ENCODE data around the gene PLD3.
A peak's percentile ranks its signal among the peaks of the same experiment; 100 is the strongest.

Gene PLD3

GRCh38 chr19:40342644-40343311 lies 5.7 kb upstream of the PLD3 start:
- H3K4me1 Mint-ChIP-seq: peaks cover 41% of the 10 kb centered on the region
- peaks cover 8% of the 10 kb centered on the region for H3K36me3 Mint-ChIP-seq
- no peak overlapping the region for H3K27ac Mint-ChIP-seq
- H3K4me3 Mint-ChIP-seq: no peak overlapping the region
- no peaks in the 10 kb centered on the region for H3K9me3 Mint-ChIP-seq
- H3K27me3 Mint-ChIP-seq: no peaks in the 10 kb centered on the region

- H3K36me3 Mint-ChIP-seq: peaks cover 3% of the 10 kb centered on the region
- no peak overlapping the region for H3K27ac Mint-ChIP-seq
- H3K4me3 Mint-ChIP-seq: no peak overlapping the region
- H3K9me3 Mint-ChIP-seq: no peaks in the 10 kb centered on the region
- peaks cover 43% of the 10 kb centered on the region for H3K4me1 Mint-ChIP-seq
- no peaks in the 10 kb centered on the region for H3K27me3 Mint-ChIP-seq
Measured at GRCh38 chr19:40344422-40344821, 4.1 kb upstream of the PLD3 start.

- H3K36me3 Mint-ChIP-seq: peaks cover 2% of the 10 kb centered on the region
- peaks cover 35% of the 10 kb centered on the region for H3K4me1 Mint-ChIP-seq
- H3K4me3 Mint-ChIP-seq: peak overlapping the region; percentile 92
- no peaks in the 10 kb centered on the region for H3K9me3 Mint-ChIP-seq
- H3K27ac Mint-ChIP-seq: peak overlapping the region; percentile 88
- H3K27me3 Mint-ChIP-seq: no peaks in the 10 kb centered on the region
Measured at GRCh38 chr19:40348961-40349507, 539 bp downstream of the PLD3 start.

GRCh38 chr19:40355975-40356680 lies 7.6 kb downstream of the PLD3 start:
- Mint-ChIP-seq H3K27me3 (no peaks in the 10 kb centered on the region), H3K9me3 (no peaks in the 10 kb centered on the region), H3K36me3 (peaks cover 7% of the 10 kb centered on the region), H3K4me1 (peaks cover 19% of the 10 kb centered on the region), H3K4me3 (peak overlapping the region; percentile 34), H3K27ac (no peak overlapping the region)

- no peaks in the 10 kb centered on the region for H3K27me3 Mint-ChIP-seq
- H3K4me3 Mint-ChIP-seq: no peak overlapping the region
- H3K36me3 Mint-ChIP-seq: peaks cover 5% of the 10 kb centered on the region
- peaks cover 19% of the 10 kb centered on the region for H3K4me1 Mint-ChIP-seq
- H3K27ac Mint-ChIP-seq: no peak overlapping the region
- H3K9me3 Mint-ChIP-seq: no peaks in the 10 kb centered on the region
Measured at GRCh38 chr19:40356681-40357595, 8.4 kb downstream of the PLD3 start.

GRCh38 chr19:40357640-40358039 lies 9.1 kb downstream of the PLD3 start:
- H3K4me3 Mint-ChIP-seq: no peak overlapping the region
- no peaks in the 10 kb centered on the region for H3K27me3 Mint-ChIP-seq
- H3K4me1 Mint-ChIP-seq: peaks cover 19% of the 10 kb centered on the region
- peaks cover 5% of the 10 kb centered on the region for H3K36me3 Mint-ChIP-seq
- H3K9me3 Mint-ChIP-seq: no peaks in the 10 kb centered on the region
- no peak overlapping the region for H3K27ac Mint-ChIP-seq

- Mint-ChIP-seq H3K9me3 (no peaks in the 10 kb centered on the region), H3K4me1 (peaks cover 25% of the 10 kb centered on the region), H3K27ac (no peak overlapping the region), H3K27me3 (no peaks in the 10 kb centered on the region), H3K36me3 (peaks cover 5% of the 10 kb centered on the region), H3K4me3 (no peak overlapping the region)
Measured at GRCh38 chr19:40358773-40359172, 10.3 kb downstream of the PLD3 start.

- Mint-ChIP-seq H3K4me3 (no peak overlapping the region), H3K27me3 (no peaks in the 10 kb centered on the region), H3K27ac (no peak overlapping the region), H3K9me3 (no peaks in the 10 kb centered on the region), H3K4me1 (peaks cover 30% of the 10 kb centered on the region), H3K36me3 (peaks cover 5% of the 10 kb centered on the region)
Measured at GRCh38 chr19:40360020-40360707, 11.7 kb downstream of the PLD3 start.

- no peak overlapping the region for H3K4me3 Mint-ChIP-seq
- H3K4me1 Mint-ChIP-seq: peaks cover 32% of the 10 kb centered on the region
- H3K9me3 Mint-ChIP-seq: no peaks in the 10 kb centered on the region
Measured at GRCh38 chr19:40360708-40361241, 12.3 kb downstream of the PLD3 start.

GRCh38 chr19:40362160-40362559 lies 13.7 kb downstream of the PLD3 start:
- Mint-ChIP-seq H3K27me3 (no peaks in the 10 kb centered on the region), H3K4me3 (no peak overlapping the region), H3K36me3 (peaks cover 2% of the 10 kb centered on the region), H3K9me3 (no peaks in the 10 kb centered on the region), H3K27ac (no peak overlapping the region), H3K4me1 (peaks cover 21% of the 10 kb centered on the region)

More at GRCh38 chr19:40360708-40361241, 12.3 kb downstream of the PLD3 start:
- H3K27ac Mint-ChIP-seq: no peak overlapping the region
- H3K36me3 Mint-ChIP-seq: peaks cover 5% of the 10 kb centered on the region
- no peaks in the 10 kb centered on the region for H3K27me3 Mint-ChIP-seq

- Mint-ChIP-seq H3K9me3 (no peaks in the 10 kb centered on the region), H3K27ac (no peak overlapping the region), H3K4me3 (no peak overlapping the region), H3K36me3 (peaks cover 2% of the 10 kb centered on the region), H3K4me1 (peaks cover 15% of the 10 kb centered on the region), H3K27me3 (no peaks in the 10 kb centered on the region)
Measured at GRCh38 chr19:40363069-40363468, 14.6 kb downstream of the PLD3 start.

- H3K27ac Mint-ChIP-seq: no peak overlapping the region
- no peaks in the 10 kb centered on the region for H3K9me3 Mint-ChIP-seq
- H3K4me1 Mint-ChIP-seq: peaks cover 15% of the 10 kb centered on the region
- peaks cover under 1% of the 10 kb centered on the region for H3K36me3 Mint-ChIP-seq
- H3K27me3 Mint-ChIP-seq: no peaks in the 10 kb centered on the region
- H3K4me3 Mint-ChIP-seq: peak overlapping the region; percentile 42
Measured at GRCh38 chr19:40365010-40365409, 16.5 kb downstream of the PLD3 start.

- Mint-ChIP-seq H3K4me1 (peaks cover 15% of the 10 kb centered on the region), H3K27ac (no peak overlapping the region), H3K4me3 (peak overlapping the region; percentile 39), H3K27me3 (no peaks in the 10 kb centered on the region), H3K9me3 (no peaks in the 10 kb centered on the region), H3K36me3 (peaks cover 2% of the 10 kb centered on the region)
Measured at GRCh38 chr19:40365613-40366401, 17.3 kb downstream of the PLD3 start.
